ENCODE data around the gene PEX16.

The PEX16 gene

DNA sequence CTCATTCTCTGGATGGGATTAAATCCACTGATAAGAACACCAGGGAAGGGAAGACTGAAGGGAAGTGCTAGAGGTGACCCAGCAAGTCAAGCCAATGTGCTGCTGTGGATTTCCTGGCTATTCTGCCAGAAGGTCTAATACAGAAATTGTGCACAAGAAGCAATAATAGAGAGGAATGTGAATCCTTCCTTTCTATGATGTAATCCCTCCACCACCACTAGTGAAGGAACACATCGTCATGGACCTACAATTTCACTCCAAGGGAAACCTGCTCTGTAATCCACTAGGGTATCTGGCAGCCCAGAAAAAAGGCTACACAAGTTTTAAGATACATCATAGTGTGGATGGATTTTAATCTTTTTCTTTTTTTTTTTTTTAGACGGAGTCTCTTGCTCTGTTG, 22.2 kb upstream of the PEX16 start:
- peaks cover 59 to 65% (median 60%) of the 10 kb centered on the region in 3 donors for H3K36me3 ChIP-seq
- no peaks in the 10 kb centered on the region for H3K9me3 ChIP-seq
- TF ChIP-seq, protein P1, sequence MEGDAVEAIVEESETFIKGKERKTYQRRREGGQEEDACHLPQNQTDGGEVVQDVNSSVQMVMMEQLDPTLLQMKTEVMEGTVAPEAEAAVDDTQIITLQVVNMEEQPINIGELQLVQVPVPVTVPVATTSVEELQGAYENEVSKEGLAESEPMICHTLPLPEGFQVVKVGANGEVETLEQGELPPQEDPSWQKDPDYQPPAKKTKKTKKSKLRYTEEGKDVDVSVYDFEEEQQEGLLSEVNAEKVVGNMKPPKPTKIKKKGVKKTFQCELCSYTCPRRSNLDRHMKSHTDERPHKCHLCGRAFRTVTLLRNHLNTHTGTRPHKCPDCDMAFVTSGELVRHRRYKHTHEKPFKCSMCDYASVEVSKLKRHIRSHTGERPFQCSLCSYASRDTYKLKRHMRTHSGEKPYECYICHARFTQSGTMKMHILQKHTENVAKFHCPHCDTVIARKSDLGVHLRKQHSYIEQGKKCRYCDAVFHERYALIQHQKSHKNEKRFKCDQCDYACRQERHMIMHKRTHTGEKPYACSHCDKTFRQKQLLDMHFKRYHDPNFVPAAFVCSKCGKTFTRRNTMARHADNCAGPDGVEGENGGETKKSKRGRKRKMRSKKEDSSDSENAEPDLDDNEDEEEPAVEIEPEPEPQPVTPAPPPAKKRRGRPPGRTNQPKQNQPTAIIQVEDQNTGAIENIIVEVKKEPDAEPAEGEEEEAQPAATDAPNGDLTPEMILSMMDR (IDR thresholded peaks at IDR 0.05) = no peak
- no peaks in the 10 kb centered on the region for H3K27me3 ChIP-seq
- no peak for DNase-seq
- H3K4me1 ChIP-seq = no peaks in the 10 kb centered on the region
- H3K4me3 ChIP-seq = no peak overlapping the region
- intact Hi-C loops (cut with DNase I; ENCODE audit: low total_unique reads) = no loop called here
- H3K27ac ChIP-seq = no peak overlapping the region

DNA sequence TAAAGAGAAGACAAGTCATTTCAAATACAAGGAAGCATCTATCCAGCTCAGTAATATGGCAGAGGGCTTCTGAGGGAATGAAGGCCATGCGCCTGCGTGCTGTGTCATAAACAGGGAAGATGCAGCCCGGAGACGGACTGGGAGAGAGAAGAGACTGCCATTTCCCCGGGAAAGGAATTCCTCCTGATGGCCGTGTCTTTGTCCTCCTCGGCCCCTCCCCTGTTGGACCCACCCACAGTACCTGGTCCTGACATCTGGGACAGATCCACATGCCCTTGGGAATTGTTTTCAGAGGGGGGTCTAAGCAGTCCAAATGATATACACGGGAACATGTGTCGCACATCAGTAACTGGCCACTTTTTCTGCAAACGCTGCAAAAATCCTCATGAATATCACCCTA, 20.2 kb upstream of the PEX16 start:
- peaks cover 0 to 3% (median 0%) of the 10 kb centered on the region in 4 donors for H3K4me1 ChIP-seq
- H3K4me3 ChIP-seq = no peak overlapping the region
- no peaks in the 10 kb centered on the region for H3K27me3 ChIP-seq
- no peak for DNase-seq
- H3K27ac ChIP-seq = no peak overlapping the region
- intact Hi-C loops (cut with DNase I; ENCODE audit: low total_unique reads) = no loop called here
- no peaks in the 10 kb centered on the region for H3K9me3 ChIP-seq
- TF ChIP-seq, protein P1 (IDR thresholded peaks at IDR 0.05) = no peak
- H3K36me3 ChIP-seq = peaks cover 60 to 73% (median 67%) of the 10 kb centered on the region in 3 donors

DNA sequence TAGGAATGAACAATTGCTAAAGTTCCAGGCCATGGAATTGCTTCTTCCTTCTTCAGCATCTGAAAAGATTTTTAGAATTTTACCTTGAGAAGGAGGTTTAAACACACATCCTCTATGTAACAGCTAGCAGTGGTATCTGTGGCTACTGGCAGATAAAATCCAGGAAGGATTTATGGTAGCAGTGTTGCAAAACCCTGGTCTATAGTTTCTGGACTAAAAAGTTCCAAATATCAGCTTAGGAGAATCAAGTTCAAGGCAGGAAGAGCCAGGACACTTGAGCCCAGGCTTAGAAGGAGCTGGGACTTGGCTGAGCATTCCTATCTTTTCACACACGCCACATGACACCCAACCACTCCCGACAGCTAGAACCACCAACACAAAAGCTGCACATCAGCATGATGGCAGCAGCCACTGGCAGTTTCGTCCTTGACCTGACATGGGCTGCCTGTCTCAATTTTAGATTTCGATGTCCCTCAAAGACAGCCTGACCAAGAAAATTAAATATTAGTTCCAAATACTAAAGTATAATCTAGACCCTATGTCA, 18.9 kb upstream of the PEX16 start:
- Histone ChIP-seq H3K27ac (no peak overlapping the region), H3K27me3 (no peaks in the 10 kb centered on the region), H3K4me3 (no peak overlapping the region), H3K36me3 (peaks cover 61 to 72% (median 70%) of the 10 kb centered on the region in 3 donors), H3K9me3 (no peaks in the 10 kb centered on the region), H3K4me1 (peaks cover 0 to 3% (median 0%) of the 10 kb centered on the region in 4 donors)
- TF ChIP-seq, protein P1 (IDR thresholded peaks at IDR 0.05) = no peak
- intact Hi-C loops (cut with DNase I; ENCODE audit: low total_unique reads) = no loop called here
- no peak for DNase-seq

DNA sequence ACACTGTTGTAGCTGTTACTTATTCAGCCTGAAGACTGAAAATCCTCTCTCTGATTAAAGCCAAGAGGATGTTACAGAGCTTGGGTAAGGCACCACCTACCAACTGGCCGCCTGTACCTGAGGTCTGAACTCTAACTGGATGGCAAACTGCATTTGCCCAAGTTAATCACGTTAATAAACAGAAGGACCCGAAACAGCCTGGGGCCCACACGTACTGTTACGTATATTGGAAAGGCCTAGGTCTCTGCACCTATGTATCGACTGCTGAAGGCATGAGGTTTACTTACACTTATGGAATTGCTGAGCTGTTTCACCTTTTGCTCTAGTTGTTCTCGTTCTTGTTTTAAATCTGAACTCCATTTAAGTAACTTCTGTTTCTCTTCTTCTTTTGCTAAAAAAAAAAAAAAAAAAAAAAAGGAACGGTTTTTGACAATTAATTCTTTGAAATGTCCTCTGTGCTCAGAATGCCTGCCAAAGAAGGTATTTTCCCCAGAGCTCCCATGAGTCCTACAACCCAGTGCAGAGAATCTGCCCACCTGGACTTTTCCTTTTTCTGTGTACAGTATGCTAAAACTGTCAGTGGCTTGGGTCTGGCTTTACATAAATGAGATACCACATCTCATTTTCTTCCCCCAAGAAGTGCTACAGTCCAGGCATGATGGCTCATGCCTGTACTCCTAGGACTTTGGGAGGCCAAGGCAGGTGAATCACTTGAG, 17.8 kb upstream of the PEX16 start:
- intact Hi-C loops (cut with DNase I; ENCODE audit: low total_unique reads) = no loop called here
- Histone ChIP-seq H3K4me3 (no peak overlapping the region), H3K36me3 (peaks cover 61 to 75% (median 70%) of the 10 kb centered on the region in 3 donors), H3K4me1 (peaks cover 0 to 5% (median 0%) of the 10 kb centered on the region in 4 donors), H3K27me3 (no peaks in the 10 kb centered on the region), H3K9me3 (no peaks in the 10 kb centered on the region), H3K27ac (no peak overlapping the region)
- DNase-seq = no peak
- TF ChIP-seq, protein P1 (IDR thresholded peaks at IDR 0.05) = no peak

DNA sequence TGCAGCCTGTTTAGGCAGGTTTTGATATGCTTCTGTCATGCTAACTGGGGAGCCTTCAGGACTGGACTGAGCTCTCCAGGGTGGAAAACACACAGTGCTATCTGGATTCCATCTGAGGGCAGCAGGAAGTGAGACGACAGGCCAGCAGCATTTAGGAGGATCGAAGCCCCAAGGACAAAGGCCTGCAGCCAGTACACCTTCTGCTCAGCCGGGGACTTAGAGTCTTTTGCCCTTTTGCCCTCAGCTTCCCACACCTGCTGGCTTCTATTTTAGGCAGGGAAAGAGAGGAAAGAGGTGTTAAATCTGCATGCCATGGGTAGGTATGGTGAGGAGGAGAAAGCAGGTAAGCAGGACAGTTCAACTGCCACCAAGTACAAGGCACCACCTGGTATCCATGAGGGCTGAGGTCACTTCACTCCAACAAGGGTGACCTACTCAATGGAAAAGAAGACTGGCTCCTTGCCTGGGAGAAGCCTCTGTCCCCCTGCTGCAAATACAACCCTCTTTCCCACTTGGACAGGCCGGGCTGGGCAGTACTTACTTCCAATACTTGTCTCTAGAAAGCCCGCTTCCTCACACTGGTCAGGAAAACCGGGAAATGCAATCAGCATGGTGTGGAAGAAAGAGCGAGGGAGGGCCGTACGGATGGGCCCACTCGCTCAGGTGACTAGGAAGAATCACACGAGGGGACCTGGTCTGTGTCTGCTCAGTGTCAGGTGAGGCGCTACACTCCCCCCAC, 17.1 kb upstream of the PEX16 start:
- Histone ChIP-seq H3K4me1 (peaks cover 0 to 7% (median 0%) of the 10 kb centered on the region in 4 donors), H3K4me3 (no peak overlapping the region), H3K27me3 (no peaks in the 10 kb centered on the region), H3K27ac (no peak overlapping the region), H3K9me3 (no peaks in the 10 kb centered on the region), H3K36me3 (peaks cover 61 to 79% (median 70%) of the 10 kb centered on the region in 3 donors)
- no peak for DNase-seq
- TF ChIP-seq, protein P1 (IDR thresholded peaks at IDR 0.05) = no peak
- intact Hi-C loops (cut with DNase I; ENCODE audit: low total_unique reads) = no loop called here
